WI38 (cell line): ENCODE data around the gene KRTAP5-8.

ENCODE experiments used
- H3K4me3 ChIP-seq: 2 replicates; pipeline ENCODE4 v1.5.1; 2011; ENCODE audit warnings: low read depth, mild to moderate bottlenecking, control low read depth, low read length
- TF ChIP-seq, protein P1 (sequence below): IDR thresholded peaks from 2 replicates; pipeline ENCODE4 v1.5.1; 2012; ENCODE audit warnings: low read depth, mild to moderate bottlenecking, control low read depth, low read length

Gene KRTAP5-8

DNA sequence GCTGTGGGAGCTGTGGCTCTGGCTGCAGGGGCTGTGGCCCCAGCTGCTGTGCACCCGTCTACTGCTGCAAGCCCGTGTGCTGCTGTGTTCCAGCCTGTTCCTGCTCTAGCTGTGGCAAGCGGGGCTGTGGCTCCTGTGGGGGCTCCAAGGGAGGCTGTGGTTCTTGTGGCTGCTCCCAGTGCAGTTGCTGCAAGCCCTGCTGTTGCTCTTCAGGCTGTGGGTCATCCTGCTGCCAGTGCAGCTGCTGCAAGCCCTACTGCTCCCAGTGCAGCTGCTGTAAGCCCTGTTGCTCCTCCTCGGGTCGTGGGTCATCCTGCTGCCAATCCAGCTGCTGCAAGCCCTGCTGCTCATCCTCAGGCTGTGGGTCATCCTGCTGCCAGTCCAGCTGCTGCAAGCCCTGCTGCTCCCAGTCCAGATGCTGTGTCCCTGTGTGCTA, 10.9 kb downstream of the KRTAP5-8 start:
- no peak overlapping the region for H3K4me3 ChIP-seq
- TF ChIP-seq, protein P1, sequence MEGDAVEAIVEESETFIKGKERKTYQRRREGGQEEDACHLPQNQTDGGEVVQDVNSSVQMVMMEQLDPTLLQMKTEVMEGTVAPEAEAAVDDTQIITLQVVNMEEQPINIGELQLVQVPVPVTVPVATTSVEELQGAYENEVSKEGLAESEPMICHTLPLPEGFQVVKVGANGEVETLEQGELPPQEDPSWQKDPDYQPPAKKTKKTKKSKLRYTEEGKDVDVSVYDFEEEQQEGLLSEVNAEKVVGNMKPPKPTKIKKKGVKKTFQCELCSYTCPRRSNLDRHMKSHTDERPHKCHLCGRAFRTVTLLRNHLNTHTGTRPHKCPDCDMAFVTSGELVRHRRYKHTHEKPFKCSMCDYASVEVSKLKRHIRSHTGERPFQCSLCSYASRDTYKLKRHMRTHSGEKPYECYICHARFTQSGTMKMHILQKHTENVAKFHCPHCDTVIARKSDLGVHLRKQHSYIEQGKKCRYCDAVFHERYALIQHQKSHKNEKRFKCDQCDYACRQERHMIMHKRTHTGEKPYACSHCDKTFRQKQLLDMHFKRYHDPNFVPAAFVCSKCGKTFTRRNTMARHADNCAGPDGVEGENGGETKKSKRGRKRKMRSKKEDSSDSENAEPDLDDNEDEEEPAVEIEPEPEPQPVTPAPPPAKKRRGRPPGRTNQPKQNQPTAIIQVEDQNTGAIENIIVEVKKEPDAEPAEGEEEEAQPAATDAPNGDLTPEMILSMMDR: no peak

DNA sequence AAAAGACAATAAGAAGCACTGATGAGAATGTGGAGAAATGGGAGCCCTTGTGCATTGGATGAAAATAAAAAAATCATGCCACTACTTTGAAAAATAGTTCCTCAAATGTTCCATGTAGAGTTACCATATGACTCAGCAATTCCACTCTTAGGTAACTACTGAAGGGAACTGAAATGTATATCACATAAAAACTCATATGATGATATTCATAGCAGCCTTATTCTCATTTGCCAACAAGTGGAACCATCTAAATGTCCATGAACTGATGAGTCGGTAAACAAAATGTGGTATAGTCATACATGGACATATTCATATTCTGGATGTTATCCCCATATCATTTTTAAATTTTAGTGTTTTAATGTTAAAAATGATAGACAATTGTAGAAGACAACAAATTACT, 13.9 kb downstream of the KRTAP5-8 start:
- TF ChIP-seq, protein P1: no peak
- no peak overlapping the region for H3K4me3 ChIP-seq

- TF ChIP-seq, protein P1: no peak
- H3K4me3 ChIP-seq: no peak overlapping the region
Measured at GRCh38 chr11:71554996-71555395, 17.2 kb downstream of the KRTAP5-8 start.

- no peak overlapping the region for H3K4me3 ChIP-seq
- TF ChIP-seq, protein P1: no peak
Measured at GRCh38 chr11:71555508-71555907, 17.7 kb downstream of the KRTAP5-8 start.

GRCh38 chr11:71556018-71556417, 18.2 kb downstream of the KRTAP5-8 start:
- TF ChIP-seq, protein P1: no peak

DNA sequence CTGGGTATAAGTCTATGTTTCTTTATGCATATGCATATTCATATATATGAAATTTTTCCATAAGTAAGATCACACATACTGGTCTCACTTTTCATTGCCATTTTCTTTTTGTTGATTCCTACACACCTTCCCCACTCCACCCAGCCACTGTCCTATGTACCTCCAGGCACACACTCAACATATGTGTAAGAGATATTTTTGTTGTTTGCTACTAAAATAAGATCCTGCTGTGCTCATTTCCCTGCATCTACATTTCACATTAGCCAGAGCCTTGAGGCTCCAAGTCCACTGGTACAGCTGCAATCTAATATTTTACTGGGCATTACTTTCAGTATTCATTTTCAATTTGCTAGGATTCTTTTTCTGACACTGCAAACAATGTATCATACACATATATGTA, 19.4 kb downstream of the KRTAP5-8 start:
- H3K4me3 ChIP-seq: no peak overlapping the region
- TF ChIP-seq, protein P1: no peak

More at GRCh38 chr11:71556018-71556417, 18.2 kb downstream of the KRTAP5-8 start:
- no peak overlapping the region for H3K4me3 ChIP-seq

- TF ChIP-seq, protein P1: no peak
Measured at GRCh38 chr11:71558996-71559395, 21.2 kb downstream of the KRTAP5-8 start.

More at GRCh38 chr11:71558996-71559395, 21.2 kb downstream of the KRTAP5-8 start:
- no peak overlapping the region for H3K4me3 ChIP-seq
